ENCODE results near the gene IGFLR1. TPM values are rescaled to one million over a fixed set of nuclear protein-coding genes. Genes with fewer than 3 reads are reported as not detected.

The IGFLR1 gene
- total RNA-seq, 1 experiment from 2014 or later, result 31.2 TPM

- no peak for DNase-seq (ENCODE audit: low spot score)
These were observed 18.6 kb downstream of the IGFLR1 start for GRCh38 chr19:35723671-35724070.

- no peak for DNase-seq (ENCODE audit: low spot score)
These were observed 19.4 kb downstream of the IGFLR1 start for GRCh38 chr19:35722897-35723296.

- DNase-seq (ENCODE audit: low spot score), result no peak
These were observed 19.8 kb downstream of the IGFLR1 start for GRCh38 chr19:35722461-35722860.

GRCh38 chr19:35721374-35721773, 20.9 kb downstream of the IGFLR1 start:
- no peak for DNase-seq (ENCODE audit: low spot score)

GRCh38 chr19:35720648-35721047, 21.6 kb downstream of the IGFLR1 start:
- DNase-seq (ENCODE audit: low spot score), result no peak

- DNase-seq (ENCODE audit: low spot score), result no peak
These were observed 22.1 kb downstream of the IGFLR1 start for GRCh38 chr19:35720163-35720524.

GRCh38 chr19:35719402-35720162, 22.7 kb downstream of the IGFLR1 start:
- no peak for DNase-seq (ENCODE audit: low spot score)

GRCh38 chr19:35718345-35719041, 23.8 kb downstream of the IGFLR1 start:
- no peak for DNase-seq (ENCODE audit: low spot score)

GRCh38 chr19:35717665-35718344, 24.4 kb downstream of the IGFLR1 start, which contains the start of gene KMT2B:
Gene KMT2B, plus strand, starts transcription at chr19:35718003. Its CDS starts 16 bp downstream, at chr19:35718019.
- peak; percentile 97 for DNase-seq (ENCODE audit: low spot score)

GRCh38 chr19:35716801-35717664, 25.2 kb downstream of the IGFLR1 start:
- DNase-seq (ENCODE audit: low spot score), result peak; percentile 94

- DNase-seq (ENCODE audit: low spot score), result no peak
These were observed 26.1 kb downstream of the IGFLR1 start for GRCh38 chr19:35715981-35716800.

- DNase-seq (ENCODE audit: low spot score), result no peak
These were observed 26.9 kb downstream of the IGFLR1 start for GRCh38 chr19:35715355-35715809.

GRCh38 chr19:35714601-35715354, 27.5 kb downstream of the IGFLR1 start:
- no peak for DNase-seq (ENCODE audit: low spot score)

GRCh38 chr19:35713904-35714495, 28.3 kb downstream of the IGFLR1 start:
- no peak for DNase-seq (ENCODE audit: low spot score)

- DNase-seq (ENCODE audit: low spot score), result no peak
These were observed 28.8 kb downstream of the IGFLR1 start for GRCh38 chr19:35713506-35713850.

GRCh38 chr19:35712567-35713505, 29.4 kb downstream of the IGFLR1 start:
- no peak for DNase-seq (ENCODE audit: low spot score)

GRCh38 chr19:35710784-35711723, 31.2 kb downstream of the IGFLR1 start:
- DNase-seq (ENCODE audit: low spot score), result no peak
